Spleen (tissue), 11 donors: ENCODE measurements around the gene BCL2. TPM values are rescaled to one million over a fixed set of nuclear protein-coding genes. Genes with fewer than 3 reads are reported as not detected.

Experiments used
- DNase-seq: peaks from one replicate; pipeline ENCODE4 v3.0.0-alpha.2; 2020
- H3K27ac ChIP-seq, 8 donors: fragments of 200-600 bp; sonication (generic) in 7 of 8; 1 replicate in 4 of 8; 2 replicates in 4 of 8; pipeline versions ENCODE4 v1.5.0 to v1.8.0; 2016 to 2021; ENCODE audit warnings: inconsistent platforms in 4 of 8, mild to moderate bottlenecking in 4 of 8, moderate library complexity in 1 of 8
- H3K27me3 ChIP-seq, 7 donors: fragments of 200-600 bp; sonication (generic) in 6 of 7; replicated peaks in 1 of 7; 1 replicate in 4 of 7; 2 replicates in 3 of 7; pipeline versions ENCODE4 v1.5.0 to v1.8.0; 2016 to 2021; ENCODE audit warnings: inconsistent platforms in 3 of 7, mild to moderate bottlenecking in 1 of 7
- H3K36me3 ChIP-seq, 6 donors: fragments of 200-600 bp; sonication (generic) in 5 of 6; 1 replicate in 4 of 6; 2 replicates in 2 of 6; pipeline versions ENCODE4 v1.5.0 to v1.8.0; 2016 to 2021; ENCODE audit warnings: inconsistent platforms in 2 of 6
- H3K4me1 ChIP-seq, 6 donors: fragments of 200-600 bp; sonication (generic) in 5 of 6; 1 replicate in 3 of 6; 2 replicates in 3 of 6; pipeline versions ENCODE4 v1.5.0 to v1.8.0; 2016 to 2021; ENCODE audit warnings: inconsistent platforms in 3 of 6
- H3K4me3 ChIP-seq, 8 donors: fragments of 200-600 bp; sonication (generic) in 7 of 8; 1 replicate in 4 of 8; 2 replicates in 4 of 8; pipeline versions ENCODE4 v1.5.0 to v1.8.0; 2016 to 2021; ENCODE audit warnings: inconsistent platforms in 4 of 8, mild to moderate bottlenecking in 4 of 8, moderate library complexity in 2 of 8
- H3K9me3 ChIP-seq, 8 donors: fragments of 200-600 bp; sonication (generic) in 7 of 8; 1 replicate in 4 of 8; 2 replicates in 4 of 8; pipeline versions ENCODE4 v1.5.0 to v1.8.0; 2016 to 2021; ENCODE audit warnings: inconsistent platforms in 4 of 8
- POLR2A ChIP-seq, 3 donors: fragments of 450-650 bp; IDR thresholded peaks; one replicate each; pipeline ENCODE4 v1.5.1; 2017; ENCODE audit warnings: antibody characterized with exemption in 3 of 3, mild to moderate bottlenecking in 1 of 3
- POLR2AphosphoS5 ChIP-seq, 3 donors: sonication (generic); formaldehyde crosslinking; IDR thresholded peaks; one replicate each; pipeline ENCODE4 v1.5.1; 2017; ENCODE audit warnings: antibody characterized with exemption in 3 of 3
- WGBS, 5 donors: extraction: QIAGEN DNeasy Blood & Tissue Kit in 3 of 5; methylation state at CpG; one replicate each; pipeline versions ENCODE4 v1.1.5 to v1.1.7; 2013 to 2018; 5-methylcytosine and 5-hydroxymethylcytosine counted together
- intact Hi-C: fragments of 100-400 bp; cut with DNase I; formaldehyde crosslinking; loops from one replicate; pipeline ENCODE4 v1.15.0; 2023; ENCODE audit warnings: low total_unique reads
- polyA plus RNA-seq, 3 donors: library from polyadenylated mRNA; stranded (reverse); fragments of 200-250 nt; gene quantifications; one replicate each; pipeline ENCODE4 v1.2.1, GENCODE V29; 2013
- total RNA-seq, 7 donors: library from RNA; depleted of rRNA in 3 of 7; stranded (reverse); fragments of >200 nt in 3 of 7; fragmentation: NEBNext Ultra II Directional in 4 of 7; extraction: Animal tissue kit (Norgen Biotek cat#: 25700) in 4 of 7; gene quantifications; one replicate each; pipeline versions ENCODE4 v1.1.0 to v1.2.1, GENCODE V29; 2016 to 2021
- TF ChIP-seq, protein P1 (sequence below), 11 experiments: fragments of 200-600 bp in 7 of 11; fragments of 450-650 bp in 4 of 11; sonication (generic) in 4 of 11; IDR thresholded peaks in 8 of 11; conservative IDR thresholded peaks in 3 of 11; 1 replicate in 7 of 11; 2 replicates in 4 of 11; pipeline versions ENCODE4 v1.4.0 to v1.8.0; 2016 to 2021; ENCODE audit warnings: antibody characterized with exemption in 11 of 11, inconsistent platforms in 4 of 11, mild to moderate bottlenecking in 1 of 11
- donor health status: healthy with polysubstance abuse.
- donor health status: DM: no; HTN: no; CAD: no; lungs with moderate emphysema.
- donor health status: DM: no; HTN: no; CAD: no.
- donor health status: Bipolar disorder and iron deficiency.
- donor health status: healthy.
- donor health status: DM: no; HTN: no; CAD: no.
- donor health status: DM: yes; HTN: yes; CAD: no.

Gene BCL2
- total and polyA plus RNA-seq, 10 donors: 9.6 to 112 (median 69.1) TPM

DNA sequence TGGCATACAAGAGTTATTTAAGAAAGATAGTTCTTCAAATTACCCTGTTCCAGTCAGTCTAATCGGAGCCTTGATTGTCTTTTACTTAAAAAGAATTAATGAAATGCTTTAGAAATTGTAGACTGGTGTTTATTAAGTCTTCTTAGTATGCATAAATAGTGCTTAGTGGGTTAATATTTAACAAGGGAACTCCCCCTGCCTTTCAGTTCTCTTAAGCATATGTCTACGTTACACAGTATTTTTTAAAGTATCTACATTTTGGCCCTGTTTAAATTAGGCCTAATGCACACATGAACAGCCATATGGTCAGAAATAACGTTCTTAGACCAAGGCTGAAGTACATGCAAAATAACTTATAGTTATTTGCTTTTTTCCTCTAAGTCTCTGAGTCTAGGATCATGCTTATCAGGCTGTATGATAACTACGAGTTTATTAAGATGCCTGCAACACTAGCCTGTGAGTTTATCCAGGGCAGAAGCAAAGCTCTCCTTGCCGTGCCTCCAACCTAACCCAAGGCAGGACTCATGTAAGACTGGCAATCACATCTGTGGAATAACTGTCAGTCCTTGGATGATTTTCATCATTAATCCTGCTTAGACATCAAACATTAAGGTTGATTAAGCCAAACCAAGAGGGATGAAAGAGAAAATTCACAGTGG, 6.7 kb downstream of the BCL2 start:
- WGBS, 5 donors: 46 to 68% (median 50%) methylated on average over 5 of the region's 5 CpGs
- H3K27me3 ChIP-seq: no peaks in the 10 kb centered on the region
- no peak for TF ChIP-seq POLR2AphosphoS5 (IDR thresholded peaks at IDR 0.05)
- TF ChIP-seq, protein P1, sequence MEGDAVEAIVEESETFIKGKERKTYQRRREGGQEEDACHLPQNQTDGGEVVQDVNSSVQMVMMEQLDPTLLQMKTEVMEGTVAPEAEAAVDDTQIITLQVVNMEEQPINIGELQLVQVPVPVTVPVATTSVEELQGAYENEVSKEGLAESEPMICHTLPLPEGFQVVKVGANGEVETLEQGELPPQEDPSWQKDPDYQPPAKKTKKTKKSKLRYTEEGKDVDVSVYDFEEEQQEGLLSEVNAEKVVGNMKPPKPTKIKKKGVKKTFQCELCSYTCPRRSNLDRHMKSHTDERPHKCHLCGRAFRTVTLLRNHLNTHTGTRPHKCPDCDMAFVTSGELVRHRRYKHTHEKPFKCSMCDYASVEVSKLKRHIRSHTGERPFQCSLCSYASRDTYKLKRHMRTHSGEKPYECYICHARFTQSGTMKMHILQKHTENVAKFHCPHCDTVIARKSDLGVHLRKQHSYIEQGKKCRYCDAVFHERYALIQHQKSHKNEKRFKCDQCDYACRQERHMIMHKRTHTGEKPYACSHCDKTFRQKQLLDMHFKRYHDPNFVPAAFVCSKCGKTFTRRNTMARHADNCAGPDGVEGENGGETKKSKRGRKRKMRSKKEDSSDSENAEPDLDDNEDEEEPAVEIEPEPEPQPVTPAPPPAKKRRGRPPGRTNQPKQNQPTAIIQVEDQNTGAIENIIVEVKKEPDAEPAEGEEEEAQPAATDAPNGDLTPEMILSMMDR (IDR thresholded peaks at IDR 0.05 in 8 of 11, conservative IDR thresholded peaks at IDR 0.05 in 3 of 11): no peak
- H3K4me1 ChIP-seq: peaks cover 48 to 100% (median 96%) of the 10 kb centered on the region in 6 donors
- intact Hi-C loops: loop anchor here (10.0 kb wide), 1 partner anchor 78 kb away; no protein-coding TSS in a partner anchor
- peak overlapping the region; percentile 16 to 97 (median 80) for H3K27ac ChIP-seq
- H3K36me3 ChIP-seq: no peaks in the 10 kb centered on the region
- no peaks in the 10 kb centered on the region for H3K9me3 ChIP-seq
- no peak for DNase-seq
- H3K4me3 ChIP-seq: peak overlapping the region in 2 of 8 donors; percentile 2 to 94

DNA sequence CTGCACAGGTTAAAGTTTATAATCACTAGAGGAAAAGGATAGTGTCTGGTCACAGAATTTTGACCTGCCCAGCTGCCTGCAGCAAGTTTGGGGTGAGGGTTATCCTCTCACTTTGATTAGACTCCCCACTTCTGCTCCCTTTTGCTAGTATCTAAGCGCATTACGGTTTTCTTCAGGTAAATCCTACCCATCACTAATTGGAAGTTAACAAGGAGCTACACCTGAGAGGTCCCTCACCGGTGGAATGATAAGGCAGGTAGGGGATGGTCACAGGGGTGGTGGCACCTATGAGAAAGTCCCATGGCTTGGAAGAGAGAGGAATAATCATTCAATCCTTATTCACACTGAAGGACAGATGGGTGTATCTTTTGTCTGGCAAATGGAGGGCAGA, 7.6 kb downstream of the BCL2 start:
- TF ChIP-seq, protein P1 (IDR thresholded peaks at IDR 0.05 in 8 of 11, conservative IDR thresholded peaks at IDR 0.05 in 3 of 11): no peak
- TF ChIP-seq POLR2AphosphoS5 (IDR thresholded peaks at IDR 0.05): no peak
- TF ChIP-seq POLR2A (IDR thresholded peaks at IDR 0.05): no peak
- Histone ChIP-seq H3K4me3 (peak overlapping the region in 2 of 8 donors; percentile 2 to 94), H3K4me1 (peaks cover 55 to 100% (median 96%) of the 10 kb centered on the region in 6 donors), H3K27me3 (no peaks in the 10 kb centered on the region), H3K27ac (peak overlapping the region in 6 of 8 donors; percentile 10 to 97 (median 92)), H3K36me3 (no peaks in the 10 kb centered on the region), H3K9me3 (no peaks in the 10 kb centered on the region)
- WGBS, 5 donors: 77 to 96% (median 88%) methylated on average over 3 of the region's 3 CpGs
- intact Hi-C loops: loop anchor here (10.0 kb wide), 1 partner anchor 77 kb away; no protein-coding TSS in a partner anchor
- no peak for DNase-seq

DNA sequence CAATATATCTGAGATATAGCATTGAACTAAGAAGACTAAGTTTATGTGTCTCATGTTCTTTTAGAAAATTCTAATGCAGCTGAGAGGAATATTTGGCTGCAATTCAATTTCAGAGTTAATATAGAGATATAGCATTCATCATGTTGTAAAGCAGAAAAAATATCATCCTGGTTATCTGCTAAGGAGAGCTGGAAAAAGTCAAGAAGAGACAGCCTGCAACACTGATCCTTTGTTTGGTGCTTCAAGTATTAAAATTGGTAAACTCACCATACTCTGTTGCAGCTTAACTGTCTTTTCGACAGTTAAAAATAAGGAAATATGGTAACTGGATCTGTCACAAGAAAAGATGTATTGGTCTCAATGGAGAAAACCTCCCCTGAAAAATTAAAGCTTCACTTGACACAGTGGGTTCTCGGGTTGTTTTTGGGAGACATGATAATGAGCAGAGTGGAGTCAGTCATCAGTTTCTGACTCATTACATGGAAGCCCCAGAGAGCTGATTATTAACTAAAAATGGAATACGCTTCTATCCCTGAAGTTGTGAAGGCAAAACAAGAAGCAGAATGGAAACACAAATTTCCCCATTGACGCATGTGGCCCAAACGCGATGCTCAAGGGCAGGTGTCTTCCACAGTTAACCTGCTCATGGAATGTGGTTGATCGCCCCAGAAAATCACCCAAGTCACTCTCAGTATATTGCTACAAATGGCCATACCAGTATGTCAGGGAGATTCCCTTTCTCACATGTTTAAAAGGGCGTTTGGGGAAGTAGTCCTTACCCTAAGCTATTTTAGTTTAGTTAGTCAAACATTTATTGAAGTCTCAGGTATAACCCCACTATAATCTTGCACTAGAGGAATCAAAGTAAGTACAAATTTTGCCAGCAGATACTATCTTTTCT, 8.2 kb downstream of the BCL2 start:
- Histone ChIP-seq H3K27me3 (no peaks in the 10 kb centered on the region), H3K9me3 (no peaks in the 10 kb centered on the region), H3K4me3 (peak overlapping the region in 1 of 8 donors; percentile 94), H3K4me1 (peaks cover 55 to 100% (median 96%) of the 10 kb centered on the region in 6 donors), H3K36me3 (no peaks in the 10 kb centered on the region), H3K27ac (peak overlapping the region in 6 of 8 donors; percentile 10 to 97 (median 92))
- WGBS, 5 donors: 65 to 74% (median 67%) methylated on average over 8 of the region's 8 CpGs
- TF ChIP-seq POLR2AphosphoS5 (IDR thresholded peaks at IDR 0.05) (no peak), POLR2A (IDR thresholded peaks at IDR 0.05) (no peak)
- TF ChIP-seq, protein P1 (IDR thresholded peaks at IDR 0.05 in 8 of 11, conservative IDR thresholded peaks at IDR 0.05 in 3 of 11): no peak
- no peak for DNase-seq
- intact Hi-C loops: loop anchor here (10.0 kb wide), 1 partner anchor 77 kb away; no protein-coding TSS in a partner anchor
